GM23338 (cell line): ENCODE measurements around the gene EIF3B. TPM values are rescaled to one million over a fixed set of nuclear protein-coding genes. Genes with fewer than 3 reads are reported as not detected.
"Not testable (repeated sequence)": the region's sequence is repeated elsewhere in the genome, so short reads cannot be mapped to it uniquely, and the experiment has no call there.

ENCODE experiments used
- ATAC-seq: fragments of 200-7000 bp; cut with Tn5 transposase; 3 replicates; pipeline ENCODE4 v1.9.1; 2020
- DNase-seq: peaks from one replicate; pipeline ENCODE4 v3.0.0-alpha.2; 2015; ENCODE audit warnings: low spot score
- H2AFZ ChIP-seq: fragments of 200-600 bp; sonication (generic); 2 replicates; pipeline ENCODE4 v1.8.0; 2016; ENCODE audit warnings: antibody characterized with exemption, mild to moderate bottlenecking, moderate library complexity
- H3F3A ChIP-seq: fragments of 200-600 bp; sonication (generic); replicated peaks from 2 replicates; pipeline ENCODE4 v1.8.0; 2017; ENCODE audit warnings: antibody characterized with exemption, mixed run types, low read depth
- H3K27ac ChIP-seq: fragments of 200-600 bp; sonication (generic); 2 replicates; pipeline ENCODE4 v1.6.1; 2016; ENCODE audit warnings: low read depth
- H3K27me3 ChIP-seq: fragments of 200-600 bp; sonication (generic); 2 replicates; pipeline ENCODE4 v1.8.0; 2016; ENCODE audit warnings: mild to moderate bottlenecking, mixed run types, moderate library complexity; ENCODE audit not compliant: insufficient read depth
- H3K36me3 ChIP-seq: fragments of 200-600 bp; sonication (generic); 2 replicates; pipeline ENCODE4 v1.8.0; 2016; ENCODE audit warnings: mild to moderate bottlenecking; ENCODE audit not compliant: insufficient read depth
- H3K4me1 ChIP-seq: fragments of 200-600 bp; sonication (generic); 2 replicates; pipeline ENCODE4 v1.8.0; 2016; ENCODE audit warnings: mild to moderate bottlenecking, moderate library complexity; ENCODE audit not compliant: insufficient read depth
- H3K4me2 ChIP-seq: fragments of 200-600 bp; sonication (generic); 2 replicates; pipeline ENCODE4 v1.7.1; 2017; ENCODE audit warnings: mixed run types
- H3K4me3 ChIP-seq: fragments of 200-600 bp; sonication (generic); 2 replicates; pipeline ENCODE4 v1.6.1; 2016; ENCODE audit warnings: mixed run types
- H3K79me2 ChIP-seq: fragments of 200-600 bp; sonication (generic); replicated peaks from 2 replicates; pipeline ENCODE4 v1.8.0; 2017; ENCODE audit warnings: mild to moderate bottlenecking; ENCODE audit not compliant: insufficient read depth
- H3K9me2 ChIP-seq: fragments of 200-600 bp; sonication (generic); 2 replicates; pipeline ENCODE4 v1.8.0; 2017; ENCODE audit not compliant: insufficient read depth
- H4K20me1 ChIP-seq: fragments of 200-600 bp; sonication (generic); replicated peaks from 2 replicates; pipeline ENCODE4 v1.8.0; 2017; ENCODE audit warnings: mild to moderate bottlenecking; ENCODE audit not compliant: insufficient read depth
- H3K27ac Mint-ChIP-seq: 2 replicates; pipeline ENCODE4 v1.8.0; 2020; ENCODE audit warnings: inconsistent platforms, mild to moderate bottlenecking, moderate library complexity, mixed read lengths
- H3K27me3 Mint-ChIP-seq: 3 replicates; pipeline ENCODE4 v1.8.0; 2022; ENCODE audit warnings: low read depth, mild to moderate bottlenecking, moderate library complexity, mixed read lengths, inconsistent platforms; ENCODE audit not compliant: insufficient read depth, poor library complexity
- H3K36me3 Mint-ChIP-seq: 3 replicates; pipeline ENCODE4 v1.8.0; 2021; ENCODE audit warnings: low read depth, mild to moderate bottlenecking, inconsistent platforms, moderate library complexity, mixed read lengths
- H3K4me1 Mint-ChIP-seq: 3 replicates; pipeline ENCODE4 v1.8.0; 2020; ENCODE audit warnings: mild to moderate bottlenecking, inconsistent platforms, mixed read lengths
- H3K4me3 Mint-ChIP-seq: 3 replicates; pipeline ENCODE4 v1.8.0; 2021; ENCODE audit warnings: moderate library complexity, mild to moderate bottlenecking, inconsistent platforms, mixed read lengths
- H3K9me3 Mint-ChIP-seq: 3 replicates; pipeline ENCODE4 v1.8.0; 2020; ENCODE audit warnings: moderate library complexity, mild to moderate bottlenecking, inconsistent platforms, mixed read lengths
- CREB1 ChIP-seq: fragments of 250-450 bp; sonication (Bioruptor Pico); IDR thresholded peaks from 2 replicates; pipeline ENCODE4 v1.5.0; 2020; ENCODE audit warnings: low read depth, mild to moderate bottlenecking, moderate library complexity
- ETS1 ChIP-seq: IDR thresholded peaks from 2 replicates; pipeline ENCODE4 v1.6.1; 2016; ENCODE audit warnings: antibody characterized with exemption
- EZH2 ChIP-seq: fragments of 200-600 bp; sonication (generic); IDR thresholded peaks from one replicate; pipeline ENCODE4 v1.8.0; 2017; ENCODE audit warnings: antibody characterized with exemption, mild to moderate bottlenecking, low read depth; ENCODE audit not compliant: unreplicated experiment
- EZH2phosphoT487 ChIP-seq: fragments of 200-600 bp; sonication (generic); IDR thresholded peaks from one replicate; pipeline ENCODE4 v1.8.1; 2018; ENCODE audit warnings: antibody characterized with exemption; ENCODE audit not compliant: unreplicated experiment
- NANOG ChIP-seq: IDR thresholded peaks from 2 replicates; pipeline ENCODE4 v1.6.1; 2016; ENCODE audit warnings: antibody characterized with exemption, borderline replicate concordance
- STAT1 ChIP-seq: IDR thresholded peaks from one replicate; pipeline ENCODE4 v1.6.1; 2016; ENCODE audit warnings: antibody characterized with exemption; ENCODE audit not compliant: unreplicated experiment
- ZNF114 ChIP-seq: fragments of 250-450 bp; sonication (Bioruptor Pico); IDR thresholded peaks from 2 replicates; pipeline ENCODE4 v1.5.0; 2020; ENCODE audit warnings: mild to moderate bottlenecking, moderate library complexity
- ZNF331 ChIP-seq: fragments of 250-450 bp; sonication (Bioruptor Pico); IDR thresholded peaks from 2 replicates; pipeline ENCODE4 v1.5.0; 2020; ENCODE audit warnings: low read depth, mild to moderate bottlenecking, moderate library complexity
- polyA plus RNA-seq: library from polyadenylated mRNA; unstranded; fragments of >200 nt; fragmentation: Nextera tagmentation; extraction: Ambion mirVana; gene quantifications from 2 replicates; pipeline ENCODE4 v1.2.1, GENCODE V29; 2016
- total RNA-seq: library from RNA; depleted of rRNA; stranded (reverse); fragments of >200 nt; shearing (Covaris generic); gene quantifications from 2 replicates; pipeline ENCODE4 v1.2.3, GENCODE V29; 2014
- TF ChIP-seq, protein P1 (sequence below): fragments of 250-450 bp; sonication (Bioruptor Pico); IDR thresholded peaks from 2 replicates; pipeline ENCODE4 v1.5.0; 2020; ENCODE audit warnings: mild to moderate bottlenecking, moderate library complexity
- TF ChIP-seq, protein P2 (sequence below), 2 experiments: fragments of 200-600 bp in 1 of 2; sonication (generic) in 1 of 2; conservative IDR thresholded peaks; 2 replicates each; pipeline versions ENCODE4 v1.5.1 to v1.6.1; 2016 to 2017; ENCODE audit warnings: antibody characterized with exemption in 2 of 2, low read depth in 2 of 2, mild to moderate bottlenecking in 2 of 2, moderate library complexity in 1 of 2

EIF3B gene
- total and polyA plus RNA-seq, 2 experiments from 2014 or later = 106 to 355 TPM

GRCh38 chr7:2376351-2377154 is 21.9 kb downstream of the EIF3B start:
- Histone ChIP-seq H3K9me2 (no peaks in the 10 kb centered on the region), H3K27ac (no peak overlapping the region), H3K4me2 (no peak overlapping the region), H3K4me3 (no peak overlapping the region), H4K20me1 (peaks cover 48% of the 10 kb centered on the region), H3K27me3 (no peaks in the 10 kb centered on the region), H3K36me3 (peaks cover 74% of the 10 kb centered on the region), H3K4me1 (no peaks in the 10 kb centered on the region), H3F3A (peaks cover 40% of the 10 kb centered on the region), H2AFZ (no peak overlapping the region), H3K79me2 (peaks cover 59% of the 10 kb centered on the region)
- Mint-ChIP-seq H3K36me3 (peaks cover 94% of the 10 kb centered on the region), H3K4me1 (no peaks in the 10 kb centered on the region; the same call in 2 of the 3 replicates), H3K27me3 (peaks cover 26% of the 10 kb centered on the region), H3K9me3 (no peaks in the 10 kb centered on the region), H3K27ac (peak overlapping the region; percentile 60; the same call in 1 of the 2 replicates), H3K4me3 (no peak overlapping the region)
- DNase-seq (no peak), ATAC-seq (no peak)
- TF ChIP-seq ZNF114 (CRISPR knock-in tag) = no peak
- TF ChIP-seq, protein P1, sequence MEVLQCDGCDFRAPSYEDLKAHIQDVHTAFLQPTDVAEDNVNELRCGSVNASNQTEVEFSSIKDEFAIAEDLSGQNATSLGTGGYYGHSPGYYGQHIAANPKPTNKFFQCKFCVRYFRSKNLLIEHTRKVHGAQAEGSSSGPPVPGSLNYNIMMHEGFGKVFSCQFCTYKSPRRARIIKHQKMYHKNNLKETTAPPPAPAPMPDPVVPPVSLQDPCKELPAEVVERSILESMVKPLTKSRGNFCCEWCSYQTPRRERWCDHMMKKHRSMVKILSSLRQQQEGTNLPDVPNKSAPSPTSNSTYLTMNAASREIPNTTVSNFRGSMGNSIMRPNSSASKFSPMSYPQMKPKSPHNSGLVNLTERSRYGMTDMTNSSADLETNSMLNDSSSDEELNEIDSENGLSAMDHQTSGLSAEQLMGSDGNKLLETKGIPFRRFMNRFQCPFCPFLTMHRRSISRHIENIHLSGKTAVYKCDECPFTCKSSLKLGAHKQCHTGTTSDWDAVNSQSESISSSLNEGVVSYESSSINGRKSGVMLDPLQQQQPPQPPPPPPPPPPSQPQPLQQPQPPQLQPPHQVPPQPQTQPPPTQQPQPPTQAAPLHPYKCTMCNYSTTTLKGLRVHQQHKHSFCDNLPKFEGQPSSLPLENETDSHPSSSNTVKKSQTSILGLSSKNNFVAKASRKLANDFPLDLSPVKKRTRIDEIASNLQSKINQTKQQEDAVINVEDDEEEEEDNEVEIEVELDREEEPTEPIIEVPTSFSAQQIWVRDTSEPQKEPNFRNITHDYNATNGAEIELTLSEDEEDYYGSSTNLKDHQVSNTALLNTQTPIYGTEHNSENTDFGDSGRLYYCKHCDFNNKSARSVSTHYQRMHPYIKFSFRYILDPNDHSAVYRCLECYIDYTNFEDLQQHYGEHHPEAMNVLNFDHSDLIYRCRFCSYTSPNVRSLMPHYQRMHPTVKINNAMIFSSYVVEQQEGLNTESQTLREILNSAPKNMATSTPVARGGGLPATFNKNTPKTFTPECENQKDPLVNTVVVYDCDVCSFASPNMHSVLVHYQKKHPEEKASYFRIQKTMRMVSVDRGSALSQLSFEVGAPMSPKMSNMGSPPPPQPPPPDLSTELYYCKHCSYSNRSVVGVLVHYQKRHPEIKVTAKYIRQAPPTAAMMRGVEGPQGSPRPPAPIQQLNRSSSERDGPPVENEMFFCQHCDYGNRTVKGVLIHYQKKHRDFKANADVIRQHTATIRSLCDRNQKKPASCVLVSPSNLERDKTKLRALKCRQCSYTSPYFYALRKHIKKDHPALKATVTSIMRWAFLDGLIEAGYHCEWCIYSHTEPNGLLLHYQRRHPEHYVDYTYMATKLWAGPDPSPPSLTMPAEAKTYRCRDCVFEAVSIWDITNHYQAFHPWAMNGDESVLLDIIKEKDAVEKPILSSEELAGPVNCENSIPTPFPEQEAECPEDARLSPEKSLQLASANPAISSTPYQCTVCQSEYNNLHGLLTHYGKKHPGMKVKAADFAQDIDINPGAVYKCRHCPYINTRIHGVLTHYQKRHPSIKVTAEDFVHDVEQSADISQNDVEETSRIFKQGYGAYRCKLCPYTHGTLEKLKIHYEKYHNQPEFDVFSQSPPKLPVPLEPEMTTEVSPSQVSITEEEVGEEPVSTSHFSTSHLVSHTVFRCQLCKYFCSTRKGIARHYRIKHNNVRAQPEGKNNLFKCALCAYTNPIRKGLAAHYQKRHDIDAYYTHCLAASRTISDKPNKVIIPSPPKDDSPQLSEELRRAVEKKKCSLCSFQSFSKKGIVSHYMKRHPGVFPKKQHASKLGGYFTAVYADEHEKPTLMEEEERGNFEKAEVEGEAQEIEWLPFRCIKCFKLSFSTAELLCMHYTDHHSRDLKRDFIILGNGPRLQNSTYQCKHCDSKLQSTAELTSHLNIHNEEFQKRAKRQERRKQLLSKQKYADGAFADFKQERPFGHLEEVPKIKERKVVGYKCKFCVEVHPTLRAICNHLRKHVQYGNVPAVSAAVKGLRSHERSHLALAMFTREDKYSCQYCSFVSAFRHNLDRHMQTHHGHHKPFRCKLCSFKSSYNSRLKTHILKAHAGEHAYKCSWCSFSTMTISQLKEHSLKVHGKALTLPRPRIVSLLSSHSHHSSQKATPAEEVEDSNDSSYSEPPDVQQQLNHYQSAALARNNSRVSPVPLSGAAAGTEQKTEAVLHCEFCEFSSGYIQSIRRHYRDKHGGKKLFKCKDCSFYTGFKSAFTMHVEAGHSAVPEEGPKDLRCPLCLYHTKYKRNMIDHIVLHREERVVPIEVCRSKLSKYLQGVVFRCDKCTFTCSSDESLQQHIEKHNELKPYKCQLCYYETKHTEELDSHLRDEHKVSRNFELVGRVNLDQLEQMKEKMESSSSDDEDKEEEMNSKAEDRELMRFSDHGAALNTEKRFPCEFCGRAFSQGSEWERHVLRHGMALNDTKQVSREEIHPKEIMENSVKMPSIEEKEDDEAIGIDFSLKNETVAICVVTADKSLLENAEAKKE (CRISPR knock-in tag) = no peak
- no peak for TF ChIP-seq EZH2phosphoT487
- no peak for TF ChIP-seq STAT1
- no peak for TF ChIP-seq ZNF331 (CRISPR knock-in tag)
- TF ChIP-seq NANOG = no peak
- TF ChIP-seq, protein P2, sequence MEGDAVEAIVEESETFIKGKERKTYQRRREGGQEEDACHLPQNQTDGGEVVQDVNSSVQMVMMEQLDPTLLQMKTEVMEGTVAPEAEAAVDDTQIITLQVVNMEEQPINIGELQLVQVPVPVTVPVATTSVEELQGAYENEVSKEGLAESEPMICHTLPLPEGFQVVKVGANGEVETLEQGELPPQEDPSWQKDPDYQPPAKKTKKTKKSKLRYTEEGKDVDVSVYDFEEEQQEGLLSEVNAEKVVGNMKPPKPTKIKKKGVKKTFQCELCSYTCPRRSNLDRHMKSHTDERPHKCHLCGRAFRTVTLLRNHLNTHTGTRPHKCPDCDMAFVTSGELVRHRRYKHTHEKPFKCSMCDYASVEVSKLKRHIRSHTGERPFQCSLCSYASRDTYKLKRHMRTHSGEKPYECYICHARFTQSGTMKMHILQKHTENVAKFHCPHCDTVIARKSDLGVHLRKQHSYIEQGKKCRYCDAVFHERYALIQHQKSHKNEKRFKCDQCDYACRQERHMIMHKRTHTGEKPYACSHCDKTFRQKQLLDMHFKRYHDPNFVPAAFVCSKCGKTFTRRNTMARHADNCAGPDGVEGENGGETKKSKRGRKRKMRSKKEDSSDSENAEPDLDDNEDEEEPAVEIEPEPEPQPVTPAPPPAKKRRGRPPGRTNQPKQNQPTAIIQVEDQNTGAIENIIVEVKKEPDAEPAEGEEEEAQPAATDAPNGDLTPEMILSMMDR (conservative IDR thresholded peaks at IDR 0.05; ENCODE audit: low read depth in 2 of 2) = no peak
- no peak for TF ChIP-seq CREB1 (CRISPR knock-in tag)
- no peak for TF ChIP-seq ETS1
- no peak for TF ChIP-seq EZH2

GRCh38 chr7:2377492-2377891 is 22.9 kb downstream of the EIF3B start:
- H2AFZ ChIP-seq, H3K4me3 ChIP-seq, H3K9me2 ChIP-seq, H3K4me1 ChIP-seq, H3K4me1 Mint-ChIP-seq, H3K9me3 Mint-ChIP-seq, H3K27me3 ChIP-seq, DNase-seq, H3K27ac Mint-ChIP-seq, H3K27ac ChIP-seq, ATAC-seq, H3K4me2 ChIP-seq, H3K4me3 Mint-ChIP-seq: not testable (repeated sequence)
- H3K79me2 ChIP-seq = peaks cover 49% of the 10 kb centered on the region
- Mint-ChIP-seq H3K36me3 (peaks cover 90% of the 10 kb centered on the region), H3K27me3 (peaks cover 32% of the 10 kb centered on the region)
- H3F3A ChIP-seq = peaks cover 37% of the 10 kb centered on the region
- H4K20me1 ChIP-seq = peaks cover 42% of the 10 kb centered on the region
- peaks cover 65% of the 10 kb centered on the region for H3K36me3 ChIP-seq
